Measurements from ENCODE around the gene VGLL2.
A peak's percentile ranks its signal among the peaks of the same experiment; 100 is the strongest.

The VGLL2 gene

GRCh38 chr6:117275205-117275604, 9.8 kb downstream of the VGLL2 start:
- no peak overlapping the region for H3K4me3 ChIP-seq (ENCODE audit: low read length)
- DNase-seq (ENCODE audit: low read depth), result no peak
- TF ChIP-seq, protein P1, sequence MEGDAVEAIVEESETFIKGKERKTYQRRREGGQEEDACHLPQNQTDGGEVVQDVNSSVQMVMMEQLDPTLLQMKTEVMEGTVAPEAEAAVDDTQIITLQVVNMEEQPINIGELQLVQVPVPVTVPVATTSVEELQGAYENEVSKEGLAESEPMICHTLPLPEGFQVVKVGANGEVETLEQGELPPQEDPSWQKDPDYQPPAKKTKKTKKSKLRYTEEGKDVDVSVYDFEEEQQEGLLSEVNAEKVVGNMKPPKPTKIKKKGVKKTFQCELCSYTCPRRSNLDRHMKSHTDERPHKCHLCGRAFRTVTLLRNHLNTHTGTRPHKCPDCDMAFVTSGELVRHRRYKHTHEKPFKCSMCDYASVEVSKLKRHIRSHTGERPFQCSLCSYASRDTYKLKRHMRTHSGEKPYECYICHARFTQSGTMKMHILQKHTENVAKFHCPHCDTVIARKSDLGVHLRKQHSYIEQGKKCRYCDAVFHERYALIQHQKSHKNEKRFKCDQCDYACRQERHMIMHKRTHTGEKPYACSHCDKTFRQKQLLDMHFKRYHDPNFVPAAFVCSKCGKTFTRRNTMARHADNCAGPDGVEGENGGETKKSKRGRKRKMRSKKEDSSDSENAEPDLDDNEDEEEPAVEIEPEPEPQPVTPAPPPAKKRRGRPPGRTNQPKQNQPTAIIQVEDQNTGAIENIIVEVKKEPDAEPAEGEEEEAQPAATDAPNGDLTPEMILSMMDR (IDR thresholded peaks at IDR 0.05; ENCODE audit: insufficient read depth, low read depth, low read length, missing control alignments), result no peak

DNA sequence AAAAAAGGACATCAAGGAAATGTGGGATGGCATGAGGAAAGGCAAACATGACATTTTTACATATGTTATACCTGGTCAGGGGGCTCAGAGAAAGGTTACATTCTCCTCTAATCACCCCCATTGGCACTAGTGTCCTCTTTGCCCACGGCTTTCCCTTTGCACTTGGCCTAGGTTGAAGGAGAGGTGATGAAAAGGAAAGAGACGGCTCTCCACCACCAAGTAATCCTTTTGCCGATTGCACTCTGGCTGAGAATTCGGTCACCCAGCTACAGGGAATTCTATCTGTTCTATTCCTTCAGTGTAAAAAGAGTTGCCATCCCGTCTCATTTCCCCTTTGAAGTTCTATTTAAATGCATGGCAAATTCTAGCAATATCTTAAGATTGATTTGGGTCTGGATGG, 10.4 kb downstream of the VGLL2 start:
- no peak overlapping the region for H3K4me3 ChIP-seq (ENCODE audit: low read length)
- DNase-seq (ENCODE audit: low read depth), result no peak
- TF ChIP-seq, protein P1 (IDR thresholded peaks at IDR 0.05; ENCODE audit: insufficient read depth, low read depth, low read length, missing control alignments), result no peak

DNA sequence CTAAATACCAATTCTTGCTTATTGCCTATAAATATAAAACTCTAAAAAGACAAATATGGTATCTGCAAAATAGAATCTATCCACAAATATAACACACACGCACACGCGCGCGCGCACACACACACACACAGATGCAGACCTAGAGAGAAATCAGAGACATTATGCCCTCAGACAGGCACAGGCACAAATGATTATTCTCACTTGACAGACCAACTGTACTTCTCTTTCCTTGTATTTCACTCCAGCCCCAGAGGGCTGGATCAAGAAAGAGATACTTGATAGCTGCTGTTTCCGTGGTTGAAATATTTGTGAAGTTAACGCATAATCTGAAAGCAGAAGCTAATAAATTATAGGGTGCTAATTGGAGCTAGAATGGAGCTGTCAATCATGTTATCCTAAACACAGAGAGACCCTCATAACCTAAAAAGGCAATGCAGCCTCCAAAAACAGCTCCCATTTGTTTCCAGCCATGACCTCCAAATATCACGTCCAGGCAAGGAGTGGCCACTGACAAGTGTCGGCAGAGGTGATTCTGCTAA, 11.5 kb downstream of the VGLL2 start:
- no peak overlapping the region for H3K4me3 ChIP-seq (ENCODE audit: low read length)
- no peak for DNase-seq (ENCODE audit: low read depth)
- TF ChIP-seq, protein P1 (IDR thresholded peaks at IDR 0.05; ENCODE audit: insufficient read depth, low read depth, low read length, missing control alignments), result no peak

DNA sequence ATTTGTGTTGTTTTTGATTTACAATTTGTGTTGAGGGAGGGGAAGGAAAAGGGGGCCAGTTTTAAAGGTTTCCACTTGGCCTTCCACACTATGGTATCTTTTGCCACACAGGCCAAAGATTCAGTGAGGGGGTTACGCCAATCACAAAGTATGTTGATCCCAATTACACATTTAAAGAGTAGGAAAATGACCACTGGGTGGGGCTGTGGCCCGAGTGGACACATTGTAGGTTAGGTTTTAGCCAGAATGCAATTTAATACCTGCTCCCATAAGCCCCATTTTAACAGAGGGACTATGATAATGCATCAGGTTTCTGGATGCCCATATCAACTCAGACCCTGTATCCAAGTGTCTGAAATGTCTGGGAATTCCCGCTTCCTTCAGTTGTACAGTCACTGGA, 15.6 kb downstream of the VGLL2 start:
- no peak for DNase-seq (ENCODE audit: low read depth)
- H3K4me3 ChIP-seq (ENCODE audit: low read length), result no peak overlapping the region
- TF ChIP-seq, protein P1 (IDR thresholded peaks at IDR 0.05; ENCODE audit: insufficient read depth, low read depth, low read length, missing control alignments), result peak; percentile 12

GRCh38 chr6:117288083-117288715, 22.8 kb downstream of the VGLL2 start:
- no peak for DNase-seq (ENCODE audit: low read depth)
- H3K4me3 ChIP-seq (ENCODE audit: low read length), result no peak overlapping the region
- TF ChIP-seq, protein P1 (IDR thresholded peaks at IDR 0.05; ENCODE audit: insufficient read depth, low read depth, low read length, missing control alignments), result no peak

DNA sequence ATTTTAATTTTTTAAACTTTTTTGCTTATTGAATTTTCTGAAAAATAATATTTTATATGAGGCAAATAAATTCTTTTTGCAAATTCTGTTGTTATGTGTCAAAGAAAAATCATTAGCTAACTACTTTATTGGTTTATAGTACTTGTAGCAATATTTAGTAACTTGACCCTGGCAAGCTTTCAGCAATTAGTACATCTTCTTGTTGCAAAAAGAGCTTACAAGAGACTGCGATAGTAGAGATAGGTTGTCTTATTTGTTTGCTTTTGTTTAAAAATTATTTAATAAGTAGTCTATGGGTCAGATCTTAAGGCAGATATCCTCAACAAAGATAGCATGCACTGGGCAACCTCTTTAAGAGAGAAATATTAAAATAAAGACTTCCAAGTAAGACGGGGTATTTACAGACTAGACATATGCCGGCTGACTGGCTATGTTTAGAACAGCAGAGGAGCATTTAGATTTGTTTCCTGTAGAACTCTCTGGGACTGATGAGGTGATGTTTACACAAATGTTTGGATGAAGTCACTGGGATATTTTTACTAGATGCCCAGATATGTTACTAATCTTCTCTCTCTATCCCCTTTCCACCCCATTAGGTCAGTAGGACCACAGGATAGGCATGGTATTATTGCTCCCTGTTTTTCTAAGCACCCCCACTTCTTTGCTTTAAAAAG, 25.0 kb downstream of the VGLL2 start:
- H3K4me3 ChIP-seq (ENCODE audit: low read length), result no peak overlapping the region
- TF ChIP-seq, protein P1 (IDR thresholded peaks at IDR 0.05; ENCODE audit: insufficient read depth, low read depth, low read length, missing control alignments), result no peak
- DNase-seq (ENCODE audit: low read depth), result no peak

All from epithelial cell of esophagus (primary cell).